ENCODE results near the gene NRG2. TPM values are rescaled to one million over a fixed set of nuclear protein-coding genes. Genes with fewer than 3 reads are reported as not detected.

NRG2 gene
- polyA plus RNA-seq, 1 experiment = not detected

- no peak for TF ChIP-seq CTCF (IDR thresholded peaks at IDR 0.05; ENCODE audit: insufficient read depth, low read depth, low read length)
- Histone ChIP-seq H3K4me3 (ENCODE audit: low read depth, low read length) (no peak overlapping the region), H3K27me3 (ENCODE audit: control insufficient read depth, insufficient read depth, low read length) (peaks cover 21% of the 10 kb centered on the region), H3K36me3 (ENCODE audit: control insufficient read depth, insufficient read depth, low read length) (no peaks in the 10 kb centered on the region)
- ChIA-PET POLR2A (no interaction called here), CTCF (interaction anchor here (0.9 to 7.6 kb wide), 6 partner anchors 17 to 201 kb away, joined by 3 to 94 read pairs (median 4); no protein-coding TSS in a partner anchor)
- no peak for DNase-seq (ENCODE audit: low read depth)
Observed at GRCh38 chr5:139966856-139967255, 76.2 kb downstream of the NRG2 start.

GRCh38 chr5:139964994-139965565 lies 78.0 kb downstream of the NRG2 start:
- POLR2A ChIA-PET = no interaction called here
- DNase-seq (ENCODE audit: low read depth) = no peak
- Histone ChIP-seq H3K36me3 (ENCODE audit: control insufficient read depth, insufficient read depth, low read length) (no peaks in the 10 kb centered on the region), H3K4me3 (ENCODE audit: low read depth, low read length) (no peak overlapping the region), H3K27me3 (ENCODE audit: control insufficient read depth, insufficient read depth, low read length) (peaks cover 20% of the 10 kb centered on the region)
- CTCF ChIA-PET = interaction anchor here (1.3 to 1.6 kb wide), 2 partner anchors 8 to 178 kb away, joined by 3 to 6 read pairs; no protein-coding TSS in a partner anchor
- no peak for TF ChIP-seq CTCF (IDR thresholded peaks at IDR 0.05; ENCODE audit: insufficient read depth, low read depth, low read length)

- DNase-seq (ENCODE audit: low read depth) = no peak
- Histone ChIP-seq H3K27me3 (ENCODE audit: control insufficient read depth, insufficient read depth, low read length) (peaks cover 20% of the 10 kb centered on the region), H3K4me3 (ENCODE audit: low read depth, low read length) (no peak overlapping the region), H3K36me3 (ENCODE audit: control insufficient read depth, insufficient read depth, low read length) (no peaks in the 10 kb centered on the region)
- ChIA-PET POLR2A (no interaction called here), CTCF (interaction anchor here (1.3 kb wide), 1 partner anchor 177 kb away, joined by 3 read pairs; no protein-coding TSS in a partner anchor)
- TF ChIP-seq CTCF (IDR thresholded peaks at IDR 0.05; ENCODE audit: insufficient read depth, low read depth, low read length) = no peak
Observed at GRCh38 chr5:139964266-139964993, 78.7 kb downstream of the NRG2 start.

GRCh38 chr5:139962445-139962844 lies 80.7 kb downstream of the NRG2 start:
- H3K4me3 ChIP-seq (ENCODE audit: low read depth, low read length) = no peak overlapping the region
- no peaks in the 10 kb centered on the region for H3K36me3 ChIP-seq (ENCODE audit: control insufficient read depth, insufficient read depth, low read length)
- no peak for TF ChIP-seq CTCF (IDR thresholded peaks at IDR 0.05; ENCODE audit: insufficient read depth, low read depth, low read length)
- CTCF ChIA-PET = no interaction called here
- no peak for DNase-seq (ENCODE audit: low read depth)
- POLR2A ChIA-PET = no interaction called here
- peaks cover 21% of the 10 kb centered on the region for H3K27me3 ChIP-seq (ENCODE audit: control insufficient read depth, insufficient read depth, low read length)

- ChIA-PET POLR2A (no interaction called here), CTCF (no interaction called here)
- Histone ChIP-seq H3K36me3 (ENCODE audit: control insufficient read depth, insufficient read depth, low read length) (no peaks in the 10 kb centered on the region), H3K27me3 (ENCODE audit: control insufficient read depth, insufficient read depth, low read length) (peaks cover 18% of the 10 kb centered on the region), H3K4me3 (ENCODE audit: low read depth, low read length) (no peak overlapping the region)
- TF ChIP-seq CTCF (IDR thresholded peaks at IDR 0.05; ENCODE audit: insufficient read depth, low read depth, low read length) = no peak
- no peak for DNase-seq (ENCODE audit: low read depth)
Observed at GRCh38 chr5:139961435-139962157, 81.5 kb downstream of the NRG2 start.

All from BJ (cell line).